ENCODE measurements around the gene RIN1. TPM values are rescaled to one million over a fixed set of nuclear protein-coding genes. Genes with fewer than 3 reads are reported as not detected.
A peak's percentile ranks its signal among the peaks of the same experiment; 100 is the strongest.

Gene RIN1
- total RNA-seq, 2 experiments from 2014 or later, result 1.2 to 1.6 TPM

- H3K4me3 Mint-ChIP-seq, result peak overlapping the region; percentile 100
- no peak overlapping the region for H3K4me3 ChIP-seq (ENCODE audit: low read length)
- TF ChIP-seq CTCF (IDR thresholded peaks at IDR 0.05), result no peak
- H3K9me3 ChIP-seq (ENCODE audit: control insufficient read depth in 1 of 2, insufficient read depth in 1 of 2, low read length in 2 of 2), result no peaks in the 10 kb centered on the region
- no peaks in the 10 kb centered on the region for H3K27me3 ChIP-seq (ENCODE audit: control insufficient read depth in 1 of 2, insufficient read depth in 2 of 2, low read length in 2 of 2)
- peaks cover 38% of the 10 kb centered on the region for H3K4me1 Mint-ChIP-seq (ENCODE audit: low read depth)
- peaks cover 3% of the 10 kb centered on the region for H3K36me3 ChIP-seq (ENCODE audit: insufficient read depth, low read length)
- POLR2A ChIA-PET, result interaction anchor here (0.7 kb wide), 1 partner anchor 37 kb away, joined by 4 read pairs; no protein-coding TSS in a partner anchor
- peak overlapping the region; percentile 100 for H3K27ac Mint-ChIP-seq
- peaks cover 47% of the 10 kb centered on the region for H3K4me1 ChIP-seq (ENCODE audit: insufficient read depth, low read length)
- intact Hi-C loops (cut with DNase I, micrococcal nuclease), result loop anchor here (2.0 to 10.0 kb wide), 3 partner anchors 22 to 1264 kb away; partner anchors contain the start of genes CDCA5 (in 1 of the 2), SLC29A2 (in 1 of the 2) and ZFPL1 (in 1 of the 2)
- H3K27me3 Mint-ChIP-seq, result peaks cover 5% of the 10 kb centered on the region
- H3K9me3 Mint-ChIP-seq, result peaks cover 2% of the 10 kb centered on the region
- DNase-seq (no peak), ATAC-seq (ENCODE audit: poor library complexity) (no peak)
- H3K27ac ChIP-seq (ENCODE audit: low read depth in 1 of 2, low read length in 2 of 2), result no peak overlapping the region
- CTCF ChIA-PET, result no interaction called here
- peaks cover 35% of the 10 kb centered on the region for H3K36me3 Mint-ChIP-seq (ENCODE audit: low read depth)
These were observed 12.8 kb upstream of the RIN1 start for GRCh38 chr11:66349084-66349386.

- Mint-ChIP-seq H3K4me3 (peak within 1 kb of the TSS; percentile 100), H3K4me1 (ENCODE audit: low read depth) (peaks cover 52% of the 10 kb centered on the region), H3K36me3 (ENCODE audit: low read depth) (peaks cover 38% of the 10 kb centered on the region), H3K9me3 (peaks cover 2% of the 10 kb centered on the region), H3K27ac (peak within 1 kb of the TSS; percentile 100), H3K27me3 (peaks cover 5% of the 10 kb centered on the region)
- ATAC-seq (ENCODE audit: poor library complexity) (peak; percentile 49), DNase-seq (peak; percentile 68 to 93 (median 78))
- no peaks in the 10 kb centered on the region for H3K9me3 ChIP-seq (ENCODE audit: control insufficient read depth in 1 of 2, insufficient read depth in 1 of 2, low read length in 2 of 2)
- H3K4me3 ChIP-seq (ENCODE audit: low read length), result peak within 1 kb of the TSS; percentile 96
- H3K36me3 ChIP-seq (ENCODE audit: insufficient read depth, low read length), result peaks cover 1% of the 10 kb centered on the region
- H3K27me3 ChIP-seq (ENCODE audit: control insufficient read depth in 1 of 2, insufficient read depth in 2 of 2, low read length in 2 of 2), result no peaks in the 10 kb centered on the region
- peak within 1 kb of the TSS; percentile 57 to 65 for H3K27ac ChIP-seq (ENCODE audit: low read depth in 1 of 2, low read length in 2 of 2)
- H3K4me1 ChIP-seq (ENCODE audit: insufficient read depth, low read length), result peaks cover 56% of the 10 kb centered on the region
- intact Hi-C loops (cut with DNase I, micrococcal nuclease), result loop anchor here (2.0 to 10.0 kb wide), 3 partner anchors 23 to 1263 kb away; partner anchors contain the start of genes CDCA5 (in 1 of the 2), SLC29A2 (in 1 of the 2) and ZFPL1 (in 1 of the 2)
- ChIA-PET POLR2A (interaction anchor here (0.6 to 6.3 kb wide), 14 partner anchors 12 to 733 kb away, joined by 3 to 46 read pairs (median 4); partner anchors contain the start of genes CD248, DPP3, PCNX3 and RCE1), CTCF (interaction anchor here (1.0 to 1.6 kb wide), 2 partner anchors 38 to 65 kb away, joined by 3 to 4 read pairs; no protein-coding TSS in a partner anchor)
- TF ChIP-seq CTCF (IDR thresholded peaks at IDR 0.05), result no peak
These were observed 11.4 kb upstream of the RIN1 start, which contains the start of gene B4GAT1 for GRCh38 chr11:66347425-66348276. Gene B4GAT1, minus strand, starts transcription at chr11:66347629. Its CDS starts 84 bp downstream, at chr11:66347545.

- H3K9me3 Mint-ChIP-seq, result peaks cover 2% of the 10 kb centered on the region
- no peaks in the 10 kb centered on the region for H3K27me3 ChIP-seq (ENCODE audit: control insufficient read depth in 1 of 2, insufficient read depth in 2 of 2, low read length in 2 of 2)
- peaks cover 53% of the 10 kb centered on the region for H3K4me1 Mint-ChIP-seq (ENCODE audit: low read depth)
- no peak for TF ChIP-seq CTCF (IDR thresholded peaks at IDR 0.05)
- peaks cover 10% of the 10 kb centered on the region for H3K36me3 ChIP-seq (ENCODE audit: insufficient read depth, low read length)
- peak overlapping the region; percentile 96 for H3K4me3 ChIP-seq (ENCODE audit: low read length)
- CTCF ChIA-PET, result interaction anchor here (1.6 to 4.2 kb wide), 2 partner anchors 35 to 39 kb away, joined by 4 to 24 read pairs; no protein-coding TSS in a partner anchor
- peak overlapping the region; percentile 100 for H3K27ac Mint-ChIP-seq
- DNase-seq (peak in 1 of 14 experiments; percentile 38), ATAC-seq (ENCODE audit: poor library complexity) (no peak)
- H3K27ac ChIP-seq (ENCODE audit: low read depth in 1 of 2, low read length in 2 of 2), result peak overlapping the region; percentile 57 to 65
- no peaks in the 10 kb centered on the region for H3K9me3 ChIP-seq (ENCODE audit: control insufficient read depth in 1 of 2, insufficient read depth in 1 of 2, low read length in 2 of 2)
- intact Hi-C loops (cut with DNase I, micrococcal nuclease), result loop anchor here (5.0 to 10.0 kb wide), 2 partner anchors 41 to 1262 kb away; partner anchors contain the start of genes CDCA5 (in 1 of the 2) and ZFPL1 (in 1 of the 2)
- POLR2A ChIA-PET, result interaction anchor here (0.7 to 6.3 kb wide), 11 partner anchors 20 to 732 kb away, joined by 3 to 46 read pairs (median 4); partner anchors contain the start of genes CD248, PCNX3, RCE1 and SLC29A2
- H3K4me1 ChIP-seq (ENCODE audit: insufficient read depth, low read length), result peaks cover 56% of the 10 kb centered on the region
- H3K4me3 Mint-ChIP-seq, result peak overlapping the region; percentile 97
- H3K27me3 Mint-ChIP-seq, result peaks cover 5% of the 10 kb centered on the region
- H3K36me3 Mint-ChIP-seq (ENCODE audit: low read depth), result peaks cover 43% of the 10 kb centered on the region
These were observed 10.5 kb upstream of the RIN1 start for GRCh38 chr11:66346476-66347424.
